GM21786 (cell line): ENCODE measurements around the gene MRM2.

ENCODE experiments used
- ATAC-seq: cut with Tn5 transposase; IDR thresholded peaks from one replicate; pipeline ENCODE4 v1.9.1; 2021; ENCODE audit not compliant: unreplicated experiment

The MRM2 gene

GRCh38 chr7:2249744-2250323 lies 7.8 kb upstream of the MRM2 start:
- no peak for ATAC-seq

GRCh38 chr7:2248984-2249694 lies 7.1 kb upstream of the MRM2 start:
- ATAC-seq = peak; percentile 65

GRCh38 chr7:2247141-2247995 lies 5.4 kb upstream of the MRM2 start:
- ATAC-seq = no peak

GRCh38 chr7:2245883-2246675 lies 4.1 kb upstream of the MRM2 start:
- ATAC-seq = no peak

- no peak for ATAC-seq
These were observed 2.5 kb upstream of the MRM2 start for GRCh38 chr7:2244404-2244995.

GRCh38 chr7:2243458-2243857 lies 1.5 kb upstream of the MRM2 start:
- no peak for ATAC-seq

GRCh38 chr7:2242541-2243429 lies 780 bp upstream of the MRM2 start:
- ATAC-seq = peak; percentile 17

- no peak for ATAC-seq
These were observed 2.8 kb downstream of the MRM2 start for GRCh38 chr7:2239242-2239641.

GRCh38 chr7:2237109-2237602 lies 4.8 kb downstream of the MRM2 start:
- peak; percentile 72 for ATAC-seq

GRCh38 chr7:2233926-2234325 lies 8.1 kb downstream of the MRM2 start:
- no peak for ATAC-seq

GRCh38 chr7:2232766-2233520 lies 9.1 kb downstream of the MRM2 start, which contains the start of gene MAD1L1:
Gene MAD1L1 (minus strand): TSS chr7:2232945. CDS start chr7:2230133, 2,812 bp downstream.
- peak; percentile 67 for ATAC-seq

GRCh38 chr7:2231992-2232765 lies 9.8 kb downstream of the MRM2 start:
- ATAC-seq = peak; percentile 25

GRCh38 chr7:2230882-2231281 lies 11.1 kb downstream of the MRM2 start:
- no peak for ATAC-seq

- ATAC-seq = no peak
These were observed 11.8 kb downstream of the MRM2 start for GRCh38 chr7:2230226-2230625.

- ATAC-seq = no peak
These were observed 12.5 kb downstream of the MRM2 start for GRCh38 chr7:2229467-2229866.

GRCh38 chr7:2228921-2229320 lies 13.1 kb downstream of the MRM2 start:
- ATAC-seq = no peak

- no peak for ATAC-seq
These were observed 14.3 kb downstream of the MRM2 start for GRCh38 chr7:2227699-2228098.

GRCh38 chr7:2225830-2226229 lies 16.2 kb downstream of the MRM2 start:
- no peak for ATAC-seq
